ENCODE data around the gene S100A4.

The S100A4 gene

DNA sequence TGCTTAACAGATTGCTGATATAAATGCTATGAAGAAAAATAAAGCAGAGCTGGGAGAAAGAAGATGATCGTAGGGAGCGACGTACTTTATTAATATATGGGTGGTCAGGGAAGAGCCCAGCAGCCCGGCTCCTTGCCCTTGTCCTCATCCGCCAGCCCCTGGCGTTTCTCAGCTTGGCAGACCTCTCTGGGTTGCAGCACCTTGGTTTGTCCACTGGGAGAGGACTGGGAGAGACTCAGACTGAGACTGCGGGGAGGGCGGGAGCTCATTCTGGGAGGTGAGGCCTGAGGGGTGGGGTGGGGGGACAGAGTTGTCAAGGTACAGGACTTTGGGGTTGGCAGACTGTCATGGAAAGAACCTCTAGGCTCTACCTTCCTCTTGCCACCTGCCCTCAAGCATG, 6.7 kb upstream of the S100A4 start:
- Histone ChIP-seq H3K4me3 (ENCODE audit: low read length, poor library complexity, severe bottlenecking) (no peak overlapping the region), H4K20me1 (ENCODE audit: insufficient read depth, low read length, poor library complexity, severe bottlenecking) (no peaks in the 10 kb centered on the region), H3K9me3 (ENCODE audit: insufficient read depth, low read depth, low read length) (no peaks in the 10 kb centered on the region), H3K4me1 (ENCODE audit: insufficient read depth, low read length, poor library complexity, severe bottlenecking) (peaks cover 41% of the 10 kb centered on the region), H3K4me2 (ENCODE audit: low read depth, low read length, poor library complexity, severe bottlenecking) (no peak overlapping the region), H3F3A (ENCODE audit: low read depth) (no peaks in the 10 kb centered on the region), H2AFZ (ENCODE audit: low read length) (no peak overlapping the region), H3K9ac (ENCODE audit: low read depth, low read length, poor library complexity, severe bottlenecking) (no peak overlapping the region), H3K79me2 (ENCODE audit: insufficient read depth, low read length) (no peaks in the 10 kb centered on the region), H3K36me3 (ENCODE audit: insufficient read depth, low read length) (no peaks in the 10 kb centered on the region), H3K9me2 (replicated peaks; ENCODE audit: low read depth, low read length) (no peaks in the 10 kb centered on the region), H3K27me3 (ENCODE audit: insufficient read depth, low read length, poor library complexity, severe bottlenecking) (no peaks in the 10 kb centered on the region)
- no peak for TF ChIP-seq EZH2phosphoT487 (IDR thresholded peaks at IDR 0.05; ENCODE audit: borderline replicate concordance)
- TF ChIP-seq, protein P1, sequence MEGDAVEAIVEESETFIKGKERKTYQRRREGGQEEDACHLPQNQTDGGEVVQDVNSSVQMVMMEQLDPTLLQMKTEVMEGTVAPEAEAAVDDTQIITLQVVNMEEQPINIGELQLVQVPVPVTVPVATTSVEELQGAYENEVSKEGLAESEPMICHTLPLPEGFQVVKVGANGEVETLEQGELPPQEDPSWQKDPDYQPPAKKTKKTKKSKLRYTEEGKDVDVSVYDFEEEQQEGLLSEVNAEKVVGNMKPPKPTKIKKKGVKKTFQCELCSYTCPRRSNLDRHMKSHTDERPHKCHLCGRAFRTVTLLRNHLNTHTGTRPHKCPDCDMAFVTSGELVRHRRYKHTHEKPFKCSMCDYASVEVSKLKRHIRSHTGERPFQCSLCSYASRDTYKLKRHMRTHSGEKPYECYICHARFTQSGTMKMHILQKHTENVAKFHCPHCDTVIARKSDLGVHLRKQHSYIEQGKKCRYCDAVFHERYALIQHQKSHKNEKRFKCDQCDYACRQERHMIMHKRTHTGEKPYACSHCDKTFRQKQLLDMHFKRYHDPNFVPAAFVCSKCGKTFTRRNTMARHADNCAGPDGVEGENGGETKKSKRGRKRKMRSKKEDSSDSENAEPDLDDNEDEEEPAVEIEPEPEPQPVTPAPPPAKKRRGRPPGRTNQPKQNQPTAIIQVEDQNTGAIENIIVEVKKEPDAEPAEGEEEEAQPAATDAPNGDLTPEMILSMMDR (conservative IDR thresholded peaks at IDR 0.05; ENCODE audit: low read length): no peak; the same call in none of the 2 replicates

DNA sequence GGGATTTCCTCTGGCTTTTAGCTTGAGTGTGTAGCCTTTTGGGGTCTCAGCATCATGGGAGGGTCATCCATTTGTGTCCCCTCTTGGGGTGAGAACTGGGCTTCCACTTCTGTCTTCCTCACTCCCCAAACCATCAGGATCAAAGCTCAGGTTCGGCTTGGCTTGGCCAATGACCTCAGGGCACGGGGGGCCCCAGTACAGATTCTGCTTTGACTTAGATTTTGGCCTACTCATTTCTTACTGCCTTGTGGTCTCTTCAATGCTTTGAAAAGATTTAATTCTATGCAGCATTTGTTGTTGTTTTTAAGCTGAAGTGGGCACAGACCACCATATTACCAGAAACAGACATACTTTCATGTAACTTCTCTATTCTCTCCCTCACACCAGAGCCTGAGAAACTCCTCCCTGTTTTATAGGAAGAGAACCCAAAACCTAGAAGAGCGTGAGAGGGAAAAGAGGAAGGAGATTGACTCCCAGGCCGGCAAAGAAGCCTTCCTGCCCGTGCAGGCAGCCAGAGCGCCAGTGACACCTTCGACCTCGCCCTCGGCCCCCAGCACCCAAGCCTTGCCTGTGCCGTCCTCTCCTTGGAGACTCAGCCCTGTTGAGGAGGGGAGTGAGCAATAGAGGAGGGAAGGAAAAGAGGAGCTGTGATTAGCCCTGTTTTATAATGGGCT, 5.4 kb upstream of the S100A4 start:
- TF ChIP-seq EZH2phosphoT487 (IDR thresholded peaks at IDR 0.05; ENCODE audit: borderline replicate concordance): no peak
- TF ChIP-seq, protein P1 (conservative IDR thresholded peaks at IDR 0.05; ENCODE audit: low read length): no peak
- Histone ChIP-seq H3K9me2 (replicated peaks; ENCODE audit: low read depth, low read length) (no peaks in the 10 kb centered on the region), H3K36me3 (ENCODE audit: insufficient read depth, low read length) (no peaks in the 10 kb centered on the region), H3F3A (ENCODE audit: low read depth) (peaks cover 4% of the 10 kb centered on the region), H3K9ac (ENCODE audit: low read depth, low read length, poor library complexity, severe bottlenecking) (no peak overlapping the region), H3K4me3 (ENCODE audit: low read length, poor library complexity, severe bottlenecking) (no peak overlapping the region), H4K20me1 (ENCODE audit: insufficient read depth, low read length, poor library complexity, severe bottlenecking) (no peaks in the 10 kb centered on the region), H3K79me2 (ENCODE audit: insufficient read depth, low read length) (peaks cover 7% of the 10 kb centered on the region; the same call in 1 of the 2 replicates), H3K4me2 (ENCODE audit: low read depth, low read length, poor library complexity, severe bottlenecking) (no peak overlapping the region), H3K27me3 (ENCODE audit: insufficient read depth, low read length, poor library complexity, severe bottlenecking) (no peaks in the 10 kb centered on the region), H3K4me1 (ENCODE audit: insufficient read depth, low read length, poor library complexity, severe bottlenecking) (peaks cover 55% of the 10 kb centered on the region), H3K9me3 (ENCODE audit: insufficient read depth, low read depth, low read length) (no peaks in the 10 kb centered on the region), H2AFZ (ENCODE audit: low read length) (no peak overlapping the region)

DNA sequence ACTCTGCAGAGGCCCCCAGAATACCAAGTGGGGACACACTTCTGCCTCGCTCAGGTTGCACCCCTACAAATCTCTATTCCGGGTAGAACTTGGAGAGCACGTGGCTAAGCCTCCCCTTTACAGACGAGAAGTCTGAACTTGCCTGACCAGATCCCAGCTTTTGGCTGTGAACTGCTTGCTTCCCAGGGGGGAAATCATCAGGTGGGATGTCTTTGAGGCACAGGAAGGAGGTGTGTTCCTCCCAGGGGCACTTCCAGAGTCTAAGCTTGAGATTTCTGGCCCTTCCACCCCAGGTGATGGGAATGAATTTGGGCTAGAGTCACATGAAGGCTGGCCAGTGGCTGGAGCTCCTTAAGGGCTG, 4.8 kb upstream of the S100A4 start:
- Histone ChIP-seq H3K36me3 (ENCODE audit: insufficient read depth, low read length) (no peaks in the 10 kb centered on the region), H3F3A (ENCODE audit: low read depth) (peaks cover 8% of the 10 kb centered on the region), H3K27me3 (ENCODE audit: insufficient read depth, low read length, poor library complexity, severe bottlenecking) (no peaks in the 10 kb centered on the region), H3K4me2 (ENCODE audit: low read depth, low read length, poor library complexity, severe bottlenecking) (no peak overlapping the region), H3K4me3 (ENCODE audit: low read length, poor library complexity, severe bottlenecking) (no peak overlapping the region), H3K9me2 (replicated peaks; ENCODE audit: low read depth, low read length) (no peaks in the 10 kb centered on the region), H4K20me1 (ENCODE audit: insufficient read depth, low read length, poor library complexity, severe bottlenecking) (no peaks in the 10 kb centered on the region), H3K9ac (ENCODE audit: low read depth, low read length, poor library complexity, severe bottlenecking) (no peak overlapping the region), H2AFZ (ENCODE audit: low read length) (no peak overlapping the region), H3K79me2 (ENCODE audit: insufficient read depth, low read length) (peaks cover 8% of the 10 kb centered on the region; the same call in 1 of the 2 replicates), H3K4me1 (ENCODE audit: insufficient read depth, low read length, poor library complexity, severe bottlenecking) (peaks cover 58% of the 10 kb centered on the region), H3K9me3 (ENCODE audit: insufficient read depth, low read depth, low read length) (no peaks in the 10 kb centered on the region)
- TF ChIP-seq, protein P1 (conservative IDR thresholded peaks at IDR 0.05; ENCODE audit: low read length): no peak
- TF ChIP-seq EZH2phosphoT487 (IDR thresholded peaks at IDR 0.05; ENCODE audit: borderline replicate concordance): no peak

Measured in Loucy (cell line).